GM10266 (cell line): Measurements from ENCODE around the gene PRKCE.

ENCODE experiments used
- DNase-seq: peaks from one replicate; pipeline ENCODE4 v3.0.0; 2012; ENCODE audit errors: extremely low spot score
- CTCF ChIP-seq: IDR thresholded peaks from 2 replicates; pipeline ENCODE4 v1.5.1; 2012; ENCODE audit warnings: mild to moderate bottlenecking, low read depth; ENCODE audit not compliant: control insufficient read depth, insufficient read depth; ENCODE audit errors: missing control alignments

The PRKCE gene

GRCh38 chr2:46047290-46047689 lies 395.8 kb downstream of the PRKCE start:
- no peak for TF ChIP-seq CTCF
- DNase-seq = no peak

DNA sequence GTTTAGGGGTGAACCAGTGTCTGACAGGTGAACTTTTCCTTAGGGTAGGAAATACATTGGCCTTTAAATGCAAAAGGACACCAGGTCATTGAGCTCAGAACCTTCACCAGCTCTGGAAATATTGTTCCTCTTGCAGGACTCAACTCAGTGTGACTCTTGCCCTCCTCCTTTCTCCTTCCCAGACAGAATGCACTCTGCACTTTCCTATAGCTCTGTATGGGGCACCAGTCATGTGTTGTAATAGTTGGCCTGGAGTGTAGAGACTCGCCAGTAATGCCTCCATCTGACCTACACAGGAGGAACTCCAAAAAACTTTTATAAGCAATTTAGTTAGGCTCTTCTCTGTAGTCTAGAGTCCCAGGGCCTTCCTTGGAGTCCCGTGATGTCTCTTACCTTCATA lies 397.2 kb downstream of the PRKCE start:
- no peak for TF ChIP-seq CTCF
- no peak for DNase-seq

GRCh38 chr2:46050027-46050426 lies 398.6 kb downstream of the PRKCE start:
- no peak for TF ChIP-seq CTCF

GRCh38 chr2:46050489-46050888 lies 399.0 kb downstream of the PRKCE start:
- no peak for DNase-seq

More at GRCh38 chr2:46050027-46050426, 398.6 kb downstream of the PRKCE start:
- no peak for DNase-seq

GRCh38 chr2:46051085-46051484 lies 399.6 kb downstream of the PRKCE start:
- no peak for TF ChIP-seq CTCF

More at GRCh38 chr2:46050489-46050888, 399.0 kb downstream of the PRKCE start:
- TF ChIP-seq CTCF = no peak

GRCh38 chr2:46053564-46053963 lies 402.1 kb downstream of the PRKCE start:
- DNase-seq = no peak
- no peak for TF ChIP-seq CTCF

More at GRCh38 chr2:46051085-46051484, 399.6 kb downstream of the PRKCE start:
- DNase-seq = no peak

DNA sequence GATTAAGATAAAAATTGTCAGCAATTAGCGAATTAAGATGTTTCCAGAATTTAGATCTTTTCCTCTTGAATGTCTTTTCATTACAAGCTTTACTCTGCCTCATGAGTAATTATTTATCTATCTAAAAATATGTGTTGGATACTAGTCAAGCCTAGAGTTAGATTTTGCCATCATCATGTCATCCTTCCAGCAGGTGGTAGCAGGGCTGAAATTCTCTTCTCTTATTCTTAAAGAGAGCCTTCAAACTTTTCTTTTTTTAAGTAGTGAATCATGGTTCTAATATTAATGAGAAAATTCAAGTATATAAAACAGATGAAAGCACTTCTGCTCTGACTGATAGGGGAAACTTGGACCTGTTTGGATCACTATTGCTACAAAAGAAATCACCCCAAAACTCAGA lies 405.1 kb downstream of the PRKCE start:
- TF ChIP-seq CTCF = no peak
- no peak for DNase-seq
